GM21717 (cell line): Measurements from ENCODE around the gene CHAF1B.

Experiments used
- ATAC-seq: cut with Tn5 transposase; IDR thresholded peaks from one replicate; pipeline ENCODE4 v1.9.1; 2021; ENCODE audit warnings: mild to moderate bottlenecking, moderate library complexity; ENCODE audit not compliant: unreplicated experiment

Gene CHAF1B

GRCh38 chr21:36461277-36461917, 76.2 kb downstream of the CHAF1B start:
- no peak for ATAC-seq

- ATAC-seq, result no peak
Observed at GRCh38 chr21:36461918-36462486, 76.8 kb downstream of the CHAF1B start.

- no peak for ATAC-seq
Observed at GRCh38 chr21:36463204-36463603, 78.0 kb downstream of the CHAF1B start.

- ATAC-seq, result no peak
Observed at GRCh38 chr21:36463991-36464390, 78.8 kb downstream of the CHAF1B start.

GRCh38 chr21:36464590-36464989, 79.4 kb downstream of the CHAF1B start:
- no peak for ATAC-seq

- no peak for ATAC-seq
Observed at GRCh38 chr21:36465478-36465877, 80.3 kb downstream of the CHAF1B start.

GRCh38 chr21:36466061-36466511, 80.9 kb downstream of the CHAF1B start:
- ATAC-seq, result no peak
